Measurements from ENCODE around the gene MESP2.

MESP2 gene

DNA sequence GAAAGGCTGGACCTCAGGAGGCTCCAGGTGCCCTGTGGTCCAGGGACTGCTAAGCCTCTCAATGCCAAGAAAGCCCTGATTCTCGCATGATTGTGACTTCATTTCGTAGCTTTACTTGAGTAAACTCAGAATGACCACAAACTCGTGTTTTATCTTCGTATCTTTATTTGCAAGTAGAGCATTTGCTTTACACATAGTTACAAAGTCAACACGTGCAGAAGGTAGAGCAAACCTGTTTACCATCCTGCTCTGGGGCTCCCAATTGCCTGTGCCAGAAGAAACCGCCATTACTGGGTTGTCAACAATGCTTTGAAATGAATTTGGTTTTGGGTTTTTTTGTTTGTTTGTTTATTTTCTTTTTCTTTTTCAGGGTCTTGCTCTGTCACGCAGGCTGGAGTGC, 19.2 kb upstream of the MESP2 start:
- no peak for DNase-seq

DNA sequence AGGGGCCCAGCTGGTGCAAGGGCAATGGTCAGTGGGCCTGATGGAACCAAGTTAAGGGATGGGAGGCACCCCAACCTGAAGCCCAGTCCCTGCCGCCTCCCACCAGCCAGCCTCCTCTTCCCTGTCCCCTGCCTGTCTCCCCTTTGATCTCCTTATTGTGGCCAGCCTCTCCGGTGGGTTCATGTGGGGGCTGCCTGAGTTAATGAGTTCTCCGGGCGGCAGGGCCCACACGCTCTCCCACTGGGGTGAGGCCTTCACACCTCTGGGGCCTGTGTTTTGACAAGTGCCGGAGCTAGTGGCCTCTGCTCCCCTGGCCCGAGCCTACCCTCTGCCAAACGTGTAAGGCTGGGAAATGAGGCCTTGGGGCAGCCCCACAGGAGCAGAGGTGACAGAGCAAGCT, 17.8 kb upstream of the MESP2 start:
- no peak for DNase-seq

DNA sequence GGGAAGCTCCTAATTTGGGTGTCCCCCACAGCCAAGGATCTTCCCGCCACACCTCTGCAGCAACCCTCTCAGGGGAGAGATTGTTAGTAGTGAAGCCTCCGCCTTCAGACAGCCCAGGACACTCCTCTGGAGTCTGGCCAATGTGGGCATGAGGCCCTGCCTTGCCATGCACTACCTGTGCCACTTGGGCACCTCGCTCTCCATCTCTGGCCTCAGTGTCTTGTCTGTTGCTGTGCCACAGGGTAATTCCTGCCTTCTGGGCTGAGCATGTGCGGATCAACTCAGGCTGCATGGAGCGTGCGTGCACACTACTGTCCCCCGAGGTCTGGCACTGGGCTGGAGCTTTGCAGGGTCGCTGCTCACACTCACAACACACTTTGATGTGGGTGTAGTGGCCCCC, 17.2 kb upstream of the MESP2 start:
- DNase-seq: no peak

DNA sequence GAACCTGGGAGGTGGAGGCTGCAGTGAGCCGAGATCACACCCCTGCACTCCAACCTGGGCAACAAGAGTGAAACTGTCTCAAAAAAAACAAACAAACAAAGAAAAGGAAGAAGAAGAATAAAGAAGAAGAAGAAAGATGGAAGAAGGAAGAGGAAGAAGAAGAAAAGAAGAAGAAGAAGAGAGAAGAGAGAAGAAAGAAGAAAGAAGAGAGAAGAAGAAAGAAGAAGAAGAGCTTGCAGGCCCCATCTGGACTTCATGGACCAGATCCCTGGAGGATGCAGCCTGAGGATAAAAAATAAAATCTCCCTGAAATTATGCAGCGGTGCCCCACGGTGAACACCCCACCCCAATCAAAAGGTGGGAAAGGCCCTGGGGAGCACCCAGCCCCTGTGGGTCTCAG, 16.3 kb upstream of the MESP2 start:
- DNase-seq: no peak

DNA sequence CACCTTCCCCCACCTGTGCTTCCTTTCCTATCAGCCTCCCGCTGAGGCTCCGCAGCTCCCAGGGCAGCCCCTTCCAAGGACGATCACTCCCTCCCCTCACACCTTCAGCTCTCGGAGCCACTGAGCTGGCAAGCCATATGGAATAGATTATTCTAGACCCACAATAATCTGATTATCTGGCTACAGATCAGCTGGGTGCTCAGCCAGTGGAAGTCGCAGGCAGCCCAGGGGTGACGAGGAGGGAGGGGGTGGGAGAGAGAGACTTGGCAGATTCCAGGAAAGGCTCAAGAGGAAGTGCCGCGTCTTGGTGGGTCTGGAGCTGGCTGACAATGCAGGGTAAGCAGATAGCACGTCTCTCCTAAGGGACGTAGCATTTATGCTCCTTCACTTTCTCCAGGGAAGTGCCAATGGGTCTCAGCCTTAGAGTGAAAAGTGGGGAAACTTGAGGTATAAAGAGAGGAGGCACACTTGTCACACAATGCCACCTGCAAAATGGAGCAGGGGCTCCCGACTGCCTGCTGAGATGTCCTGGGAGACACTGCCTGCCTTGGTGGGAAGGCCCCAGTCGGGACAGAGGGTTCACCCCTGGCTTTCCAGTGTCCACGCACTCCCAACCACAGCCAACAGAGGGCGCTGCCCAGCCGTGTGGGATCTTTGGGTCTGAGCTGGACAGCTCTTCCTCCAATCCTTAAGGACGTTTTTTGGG, 15.7 kb upstream of the MESP2 start:
- peak; percentile 85 to 89 (median 89) for DNase-seq

DNA sequence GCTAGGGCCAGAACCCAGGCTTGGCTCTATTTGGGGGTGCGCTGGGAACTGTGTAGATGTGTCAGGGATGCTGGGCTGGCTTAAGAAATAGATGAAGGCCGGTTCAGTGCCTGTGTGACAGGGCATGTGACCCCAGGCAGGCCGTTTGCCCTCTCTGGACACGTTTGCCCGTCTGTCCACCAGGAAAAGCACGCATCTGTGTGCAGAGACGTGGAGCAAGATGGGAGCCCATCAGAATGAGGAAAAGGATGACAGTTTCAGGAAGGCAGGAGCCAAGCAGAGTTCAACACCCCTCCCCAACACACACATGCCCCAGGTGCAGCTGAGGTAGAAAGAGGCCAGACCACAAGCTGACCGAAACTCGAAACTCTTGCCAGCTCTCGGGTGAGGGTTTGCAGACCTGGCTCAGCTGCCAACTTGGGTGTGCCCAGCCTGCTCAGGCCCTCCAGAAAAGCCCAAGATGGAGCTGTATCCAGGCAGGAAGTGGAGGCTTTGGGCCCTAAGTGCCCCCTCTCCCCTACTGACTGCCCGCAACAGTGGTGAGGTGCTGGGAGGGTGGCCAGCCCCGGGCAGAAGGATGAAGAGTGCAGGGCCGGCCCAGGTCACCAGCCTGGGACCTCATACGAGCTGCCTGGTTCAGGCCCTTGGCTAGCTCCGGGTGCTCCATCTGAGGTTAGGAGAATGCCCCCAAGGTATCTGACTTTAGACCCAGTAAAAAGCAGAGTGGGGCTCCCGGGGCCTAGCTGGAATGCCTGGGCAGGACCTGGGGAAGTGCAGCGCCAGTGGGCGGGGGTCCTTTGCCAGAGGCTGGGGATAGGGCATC, 14.9 kb upstream of the MESP2 start:
- DNase-seq: no peak

DNA sequence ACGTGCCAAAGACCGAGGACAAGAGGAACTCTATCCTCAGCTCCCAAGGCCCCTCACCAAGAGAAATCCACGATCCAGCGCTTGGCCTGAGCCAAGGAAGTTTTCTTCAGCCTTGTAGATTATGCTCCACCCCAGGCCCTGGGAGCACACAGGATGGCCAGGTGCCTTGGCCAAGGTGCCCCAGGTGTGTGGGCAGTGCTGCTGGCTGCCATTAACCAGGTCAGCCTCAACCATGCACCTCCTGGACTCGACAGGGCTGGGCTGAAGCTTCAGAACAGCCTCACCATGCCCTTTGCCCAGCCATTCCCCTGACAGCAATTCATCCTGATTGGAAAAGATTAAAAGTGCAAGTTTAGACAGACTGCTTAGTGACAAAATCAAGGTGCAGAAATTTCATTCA, 14.2 kb upstream of the MESP2 start:
- DNase-seq: no peak

DNA sequence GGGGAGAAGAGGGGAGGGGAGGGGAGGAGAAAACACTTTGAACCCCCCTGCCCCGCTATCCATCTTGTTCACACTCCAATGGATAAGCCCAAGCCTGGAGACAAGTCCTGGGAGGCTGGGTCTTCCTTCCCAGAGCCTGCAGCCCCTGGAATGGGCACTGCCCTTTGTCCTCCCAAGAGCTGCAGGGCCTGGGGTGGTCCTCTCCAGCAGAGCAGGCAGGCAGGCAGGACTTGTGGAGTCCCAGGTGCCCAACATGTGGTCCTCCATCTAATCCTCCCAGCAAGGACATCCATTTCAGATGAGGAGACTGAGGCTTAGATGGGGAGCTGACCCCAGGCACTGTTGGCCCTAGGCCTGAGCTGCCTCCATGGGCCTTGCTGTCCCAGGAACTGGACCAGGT, 10.4 kb upstream of the MESP2 start:
- no peak for DNase-seq

DNA sequence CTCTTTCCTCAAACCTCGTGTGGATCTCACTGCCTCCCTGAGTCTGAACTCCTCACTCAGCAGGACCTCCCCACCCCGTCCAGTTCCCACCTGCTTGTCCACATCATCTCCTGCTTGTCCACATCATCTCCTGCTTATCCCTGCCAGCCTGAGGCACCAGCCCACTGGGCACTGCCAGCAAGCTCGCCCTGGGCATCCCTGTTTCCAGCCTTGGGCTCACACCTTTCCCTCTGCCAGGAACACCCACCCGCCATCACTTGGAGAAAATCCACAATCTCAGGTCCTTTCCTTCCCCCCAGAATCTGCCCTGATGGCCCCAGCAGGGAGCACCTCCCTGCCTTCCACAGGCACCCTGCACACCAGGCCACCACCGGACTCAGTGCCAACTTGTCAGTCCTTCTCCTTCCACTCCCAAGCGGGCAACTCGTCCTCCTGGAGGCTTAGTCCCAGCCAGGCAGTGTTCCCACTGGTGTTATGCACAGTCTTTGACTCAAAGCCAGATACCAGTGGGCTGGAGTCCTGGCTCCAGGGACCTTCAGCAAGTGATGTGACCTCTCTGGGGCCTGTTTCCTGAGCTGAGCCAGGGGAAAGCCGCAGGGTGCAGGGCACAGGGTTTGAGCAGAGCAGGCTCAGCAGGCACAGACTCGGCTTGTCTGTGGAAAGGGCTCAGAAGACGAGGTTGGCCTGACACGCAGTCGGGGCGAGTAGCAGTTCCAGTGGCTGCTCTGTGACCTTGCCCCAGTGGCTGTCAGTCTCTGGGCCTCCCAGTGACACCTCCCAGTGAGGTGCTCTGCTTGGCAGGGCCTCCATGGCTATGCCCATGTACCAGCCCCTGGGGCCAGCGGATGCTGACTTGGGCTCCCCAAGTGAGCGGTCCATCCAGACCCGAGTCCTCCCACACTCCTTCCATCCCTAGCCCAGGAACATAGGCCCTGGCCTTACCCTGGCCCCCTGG, 9.5 kb upstream of the MESP2 start:
- no peak for DNase-seq

DNA sequence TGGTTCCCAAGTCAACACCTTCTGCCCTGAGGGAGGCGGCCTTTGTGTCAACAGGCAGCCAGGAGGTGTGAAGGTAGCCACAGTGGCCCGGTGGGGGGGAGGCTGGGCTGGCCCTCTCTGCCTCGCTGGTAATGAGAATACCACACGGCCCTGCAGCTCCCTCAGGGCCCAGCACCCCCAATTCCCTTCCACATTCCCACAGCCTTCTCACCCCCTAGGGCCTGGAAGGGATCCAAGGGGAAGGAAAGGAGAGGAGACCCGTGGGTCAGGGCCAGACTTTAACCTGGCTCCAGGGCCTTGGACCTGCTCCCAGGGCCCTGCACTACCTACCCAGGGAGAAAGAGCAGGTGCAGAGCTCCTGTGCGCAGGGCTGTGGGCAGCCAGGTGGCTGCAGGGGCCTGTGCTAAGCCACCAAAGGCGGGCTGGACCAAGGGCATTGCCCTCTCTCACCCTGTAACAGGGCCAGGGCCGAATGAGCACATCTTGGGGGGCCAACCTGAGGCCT, 8.7 kb upstream of the MESP2 start:
- no peak for DNase-seq

DNA sequence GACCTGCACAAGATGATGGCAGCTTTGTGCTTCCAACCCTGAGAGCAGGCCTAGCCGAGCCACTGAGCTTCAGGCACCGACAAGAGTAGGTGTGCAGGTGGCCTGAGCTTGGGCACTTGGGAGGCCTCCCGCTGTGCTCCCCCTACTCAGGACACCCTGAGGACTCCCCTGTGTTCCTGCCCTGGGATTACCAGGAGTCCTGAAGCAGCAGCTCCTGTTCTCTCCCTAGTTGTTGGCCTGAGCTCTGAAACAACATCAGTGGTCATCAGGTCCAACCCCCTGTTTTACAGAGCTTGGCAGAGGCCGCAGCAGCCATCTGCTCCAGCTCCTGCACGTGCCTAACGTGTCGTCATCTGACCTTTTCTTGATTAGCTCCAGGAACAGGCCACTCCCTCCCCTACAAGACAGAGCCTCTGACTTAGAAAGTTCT, 8.0 kb upstream of the MESP2 start:
- DNase-seq: no peak

DNA sequence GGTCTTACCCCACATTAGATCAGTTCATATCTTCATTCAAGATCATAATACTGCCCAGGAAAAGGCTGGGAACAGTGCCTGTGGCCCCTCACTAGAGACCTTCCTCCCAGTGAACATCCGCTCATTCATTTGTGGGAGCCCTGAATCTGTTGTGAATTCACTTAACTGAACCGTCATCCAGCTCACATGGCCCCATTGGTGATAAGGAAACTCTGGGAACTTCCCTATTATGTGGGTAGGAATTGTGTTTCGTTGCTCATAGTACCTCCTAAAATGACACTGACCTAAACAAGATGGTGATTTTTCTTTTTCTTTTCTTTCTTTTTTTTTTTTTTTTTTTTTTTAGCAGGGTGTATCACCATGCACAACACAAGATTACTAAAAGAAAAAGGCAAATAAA, 6.8 kb upstream of the MESP2 start:
- DNase-seq: peak; percentile 79 to 89 (median 86)

DNA sequence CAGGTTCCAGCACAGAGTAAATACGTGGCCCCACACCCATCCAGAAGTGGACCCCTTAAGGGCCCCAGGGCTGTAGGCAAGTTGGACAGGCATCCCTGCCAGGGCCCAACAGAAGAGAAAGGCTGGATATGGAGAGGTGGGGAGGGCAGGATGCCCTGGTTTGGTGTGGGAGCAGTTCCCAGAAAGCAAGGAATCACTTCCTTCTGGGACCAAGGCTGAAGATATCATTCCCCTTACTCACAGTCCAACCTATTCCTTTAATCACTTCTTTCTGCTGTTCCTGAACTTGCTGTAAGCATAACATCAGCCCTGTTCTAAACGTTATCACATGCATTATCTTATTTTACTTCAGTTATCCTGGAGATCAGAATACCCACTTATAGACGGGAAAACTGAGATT, 6.1 kb upstream of the MESP2 start:
- no peak for DNase-seq

DNA sequence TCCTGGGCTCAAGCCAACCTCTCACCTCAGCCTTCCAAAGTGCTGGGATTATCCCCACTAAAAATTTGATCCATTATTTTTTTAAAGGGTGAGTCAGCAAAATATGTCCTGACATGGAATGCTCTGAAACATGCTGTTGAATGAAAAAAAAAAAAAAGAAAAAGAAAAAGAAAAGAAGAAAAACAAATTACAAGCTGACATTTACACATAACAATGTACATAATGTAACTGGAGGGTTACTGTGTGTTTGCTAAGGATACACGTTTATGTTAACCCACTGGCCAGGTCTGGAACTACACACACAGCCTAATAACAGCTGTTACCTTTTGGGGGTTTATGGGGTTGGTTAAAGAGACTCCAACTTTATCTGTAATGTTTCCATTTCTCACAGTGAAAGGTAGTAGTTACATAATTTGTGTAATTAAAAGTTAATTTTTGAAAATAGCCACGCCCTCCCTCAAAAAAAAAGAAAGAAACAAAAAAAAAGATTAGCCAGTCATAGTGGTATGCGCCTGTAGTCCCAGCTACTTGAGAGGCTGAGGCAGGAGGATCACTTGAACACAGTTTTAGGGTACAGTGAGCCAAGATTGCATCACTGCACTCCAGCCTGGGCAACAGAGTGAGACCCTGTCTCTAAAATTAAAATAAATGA, 3.1 kb upstream of the MESP2 start:
- no peak for DNase-seq

DNA sequence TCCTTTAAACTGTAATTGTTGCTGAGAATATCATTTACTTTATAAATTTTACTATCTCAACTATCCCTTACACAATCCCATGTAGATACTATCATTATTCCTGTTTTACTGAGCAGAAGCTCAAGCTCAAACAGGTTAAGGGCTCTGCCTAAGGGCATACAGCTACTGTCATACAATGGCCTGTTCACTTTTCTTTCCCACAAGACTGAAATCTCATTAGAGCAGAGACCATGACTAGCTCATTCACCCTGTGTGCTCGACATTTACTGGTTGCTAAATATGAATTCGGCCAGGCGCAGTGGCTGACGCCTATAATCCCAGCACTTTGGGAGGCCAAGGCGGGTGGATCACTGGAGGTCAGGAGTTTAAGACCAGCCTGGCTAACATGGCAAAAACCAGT, 1.6 kb upstream of the MESP2 start:
- no peak for DNase-seq

DNA sequence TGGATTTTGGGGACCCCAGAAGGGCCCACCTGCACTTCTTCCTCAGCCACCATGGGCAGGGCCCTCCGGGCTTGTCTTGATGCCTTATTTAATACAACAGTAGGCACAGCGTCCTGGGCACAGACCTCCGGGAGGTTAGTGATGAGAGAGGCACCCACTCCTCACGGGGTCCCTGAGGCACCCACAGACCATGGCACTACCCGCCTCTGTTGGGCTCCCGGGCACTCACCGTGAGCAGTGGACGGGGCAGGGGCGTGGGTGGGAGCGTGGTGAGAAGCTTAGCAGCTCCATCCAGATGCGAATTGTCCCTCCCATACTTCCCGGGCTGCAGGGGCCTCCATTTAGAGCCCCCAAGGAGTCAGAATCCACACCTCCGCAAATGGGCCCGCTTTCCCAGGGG, 317 bp upstream of the MESP2 start:
- DNase-seq: no peak

DNA sequence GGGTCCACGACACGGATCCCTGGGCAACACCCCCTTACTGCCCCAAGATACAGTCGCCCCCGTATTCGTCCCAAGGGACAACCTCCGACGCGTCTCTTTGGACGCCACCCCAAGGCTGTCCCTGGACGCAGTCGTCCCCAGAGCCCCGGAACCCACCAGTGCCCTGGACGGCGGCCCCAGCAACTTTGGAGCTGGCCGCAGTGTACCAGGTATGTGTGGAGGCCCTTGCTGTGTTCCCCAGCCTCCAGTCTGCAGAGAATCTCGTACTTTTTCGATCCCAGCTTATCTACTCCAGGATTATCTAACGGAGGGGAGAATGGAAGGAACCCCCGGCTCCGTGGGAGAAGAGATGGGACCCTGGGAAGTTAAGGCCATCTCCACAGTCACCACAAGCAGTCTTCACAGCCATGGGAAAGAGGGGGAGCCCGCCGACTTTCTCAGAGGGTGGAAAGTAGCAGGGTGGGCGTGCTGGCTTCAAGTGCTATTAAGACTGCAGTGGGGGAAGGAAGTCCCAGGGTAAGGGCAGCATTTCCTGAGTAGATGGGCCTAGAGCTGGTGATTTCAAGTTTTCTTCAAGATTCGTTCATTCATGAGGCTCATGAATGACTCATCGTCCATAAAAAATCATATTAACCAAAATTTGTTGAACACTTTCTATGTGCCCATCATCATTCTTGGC, 1.1 kb downstream of the MESP2 start:
- peak; percentile 32 to 40 (median 39) for DNase-seq

DNA sequence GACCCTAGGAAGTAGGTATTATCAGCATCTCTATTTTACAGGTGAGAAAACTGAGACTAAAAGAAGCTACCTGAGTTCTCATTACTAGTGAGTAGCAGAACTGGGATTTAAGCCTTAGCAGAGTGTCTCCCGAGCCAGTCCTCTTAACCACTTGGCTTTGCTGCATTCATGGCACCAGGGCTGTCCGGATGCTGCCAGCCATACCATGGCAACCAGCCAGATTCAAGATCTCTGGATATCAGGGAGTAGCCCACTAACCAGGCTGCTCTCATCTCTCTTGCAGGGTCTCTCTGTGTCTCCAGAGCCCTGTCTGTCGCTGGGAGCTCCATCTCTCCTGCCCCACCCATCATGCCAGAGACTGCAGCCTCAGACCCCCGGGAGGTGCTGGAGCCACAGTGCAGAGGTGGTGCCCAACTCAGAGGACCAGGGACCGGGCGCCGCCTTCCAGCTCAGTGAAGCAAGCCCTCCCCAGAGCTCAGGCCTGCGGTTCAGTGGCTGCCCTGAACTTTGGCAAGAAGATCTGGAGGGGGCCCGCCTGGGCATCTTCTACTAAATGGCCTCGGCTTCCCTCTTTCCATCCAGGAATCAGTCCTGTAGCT, 1.7 kb downstream of the MESP2 start:
- no peak for DNase-seq

DNA sequence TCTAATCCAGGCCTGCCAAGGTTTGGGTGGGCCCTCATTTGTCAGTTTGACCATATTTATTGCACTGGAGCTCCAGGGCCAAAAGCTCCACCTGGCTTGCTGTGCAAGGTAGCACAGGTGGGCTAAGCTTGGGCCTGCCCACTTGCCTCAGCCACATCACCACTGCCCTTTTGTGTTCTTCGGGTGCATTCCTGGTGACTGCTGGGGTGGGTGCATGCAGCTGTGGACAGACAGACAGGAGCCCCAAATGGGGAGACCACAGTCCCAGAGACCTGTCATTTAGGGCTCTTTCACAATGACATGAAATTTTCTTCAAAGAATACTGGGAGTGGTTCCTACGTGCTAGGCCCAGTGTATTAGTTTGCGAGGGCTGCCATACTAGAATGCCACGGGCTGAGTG, 2.7 kb downstream of the MESP2 start:
- DNase-seq: no peak

DNA sequence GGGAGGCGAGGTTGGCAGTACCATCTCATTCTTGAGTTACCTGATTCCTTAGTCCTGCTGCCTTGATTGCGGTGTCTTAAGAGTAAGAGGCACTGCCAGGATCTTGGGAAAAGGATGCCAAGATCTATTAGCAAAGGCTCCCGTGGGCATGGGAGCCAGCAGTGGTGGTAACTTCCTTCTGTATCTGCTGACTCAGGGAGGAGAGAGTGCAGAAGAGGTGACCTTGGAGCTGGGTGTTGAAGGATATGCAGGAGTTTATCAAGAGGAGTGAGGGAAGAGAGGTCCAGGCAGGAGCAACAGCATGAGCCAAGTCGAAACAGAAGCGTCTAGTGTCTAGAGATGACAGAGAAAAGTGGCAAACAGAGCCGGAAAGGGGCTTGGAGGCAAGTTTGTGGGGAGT, 4.5 kb downstream of the MESP2 start:
- DNase-seq: no peak

DNA sequence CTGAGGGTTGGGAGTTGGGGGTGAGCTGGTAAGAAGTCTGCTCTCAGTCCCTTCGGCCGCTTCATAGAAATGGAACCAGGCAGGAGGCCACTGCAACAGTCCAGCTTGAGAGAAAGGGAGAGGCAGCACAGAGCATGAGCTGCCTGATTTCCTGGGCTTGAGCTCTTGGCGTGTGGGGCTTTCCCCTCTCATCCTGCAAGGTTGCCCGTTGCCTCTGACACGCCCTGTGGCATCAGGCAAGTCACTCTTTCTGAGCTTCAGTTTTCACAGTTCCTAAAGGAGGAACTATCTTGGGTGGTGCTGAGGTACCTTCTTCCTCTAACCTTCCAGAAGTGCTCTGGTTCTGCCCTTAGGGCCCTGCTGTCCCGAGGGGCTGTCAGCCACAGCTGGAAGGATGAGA, 4.9 kb downstream of the MESP2 start:
- DNase-seq: peak; percentile 91 to 94 (median 91)

Data from suppressor macrophage treated with lipopolysaccharide for 1 hour (primary cell).